GM21786 (cell line): Measurements from ENCODE around the gene SCP2.
A peak's percentile ranks its signal among the peaks of the same experiment; 100 is the strongest.
"Not testable (repeated sequence)": the region's sequence is repeated elsewhere in the genome, so short reads cannot be mapped to it uniquely, and the experiment has no call there.

Source experiments
- ATAC-seq: cut with Tn5 transposase; IDR thresholded peaks from one replicate; pipeline ENCODE4 v1.9.1; 2021; ENCODE audit not compliant: unreplicated experiment

The SCP2 gene

GRCh38 chr1:52967666-52968065, 40.6 kb downstream of the SCP2 start:
- ATAC-seq: no peak

DNA sequence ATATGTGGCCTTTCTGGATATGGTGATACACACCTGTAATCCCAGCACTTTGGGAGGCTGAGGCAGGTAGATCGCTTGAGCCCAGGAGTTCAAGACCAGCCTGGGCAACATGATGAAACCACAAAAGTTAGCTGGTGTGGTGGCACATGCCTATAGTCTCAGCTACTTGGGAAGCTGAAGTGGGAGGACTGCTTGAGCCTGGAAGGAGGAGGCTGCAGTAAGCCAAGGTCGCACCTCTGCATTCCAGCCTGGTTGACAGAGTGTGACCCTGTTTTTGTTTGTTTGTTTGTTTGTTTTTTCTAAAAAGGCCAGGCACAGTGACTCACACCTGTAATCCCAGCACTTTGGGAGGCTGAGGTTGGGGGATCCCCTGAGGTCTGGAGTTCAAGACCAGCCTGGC, 42.2 kb downstream of the SCP2 start:
- ATAC-seq: not testable (repeated sequence)

DNA sequence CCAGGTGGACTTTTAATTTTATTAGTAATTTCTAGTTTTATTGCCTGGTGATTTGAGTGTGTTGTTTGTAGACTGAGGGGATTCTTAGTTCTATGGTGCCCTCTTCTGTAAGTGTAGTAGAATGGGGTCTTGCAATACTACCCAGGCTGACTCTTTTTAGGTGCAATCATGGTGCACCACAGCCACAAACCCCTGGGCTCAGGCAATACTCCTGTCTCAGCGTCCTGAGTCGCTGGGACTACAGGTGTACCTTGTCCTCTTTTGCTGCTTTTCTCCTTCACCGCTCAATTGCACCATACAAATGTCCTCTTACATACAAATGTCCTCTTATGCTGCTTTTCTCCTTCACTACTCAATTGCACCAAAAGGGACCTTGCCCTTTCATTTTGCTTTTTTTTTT, 43.1 kb downstream of the SCP2 start:
- ATAC-seq: no peak

DNA sequence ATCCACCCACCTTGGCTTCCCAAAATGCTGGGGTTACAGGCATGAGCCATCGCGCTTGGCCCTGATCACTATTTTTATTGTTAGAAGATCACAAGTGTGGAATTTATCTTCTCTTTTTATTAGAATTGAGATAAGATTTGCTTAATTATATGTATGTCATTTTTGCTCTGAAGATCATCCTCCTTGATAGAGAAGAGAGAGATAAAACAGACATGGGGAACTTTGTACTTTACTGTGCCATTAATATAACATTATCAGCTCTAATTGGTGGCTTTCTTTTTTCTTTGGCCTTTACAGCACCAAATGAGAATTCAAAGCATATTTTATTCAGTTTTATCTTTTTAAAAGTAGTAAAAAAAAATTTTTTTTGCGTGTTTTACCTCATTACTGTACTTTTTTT, 46.8 kb downstream of the SCP2 start:
- no peak for ATAC-seq

GRCh38 chr1:52976183-52977035, 49.3 kb downstream of the SCP2 start:
- ATAC-seq: no peak

DNA sequence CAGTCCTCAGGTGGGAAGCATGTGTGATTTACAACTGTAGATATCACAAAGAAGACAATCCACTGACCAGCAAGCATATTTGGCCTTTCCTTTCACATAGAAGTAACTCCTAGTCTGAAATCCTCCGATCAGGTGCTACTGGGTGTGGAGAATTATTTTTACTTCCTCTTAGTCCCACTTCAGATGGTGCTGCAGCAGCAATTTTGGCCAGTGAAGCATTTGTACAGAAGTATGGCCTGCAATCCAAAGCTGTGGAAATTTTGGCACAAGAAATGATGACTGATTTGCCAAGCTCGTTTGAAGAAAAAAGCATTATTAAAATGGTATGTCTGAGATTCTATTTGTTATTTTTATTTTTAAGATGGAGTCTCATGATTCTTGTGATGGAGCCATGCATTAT, 51.0 kb downstream of the SCP2 start:
- ATAC-seq: no peak

DNA sequence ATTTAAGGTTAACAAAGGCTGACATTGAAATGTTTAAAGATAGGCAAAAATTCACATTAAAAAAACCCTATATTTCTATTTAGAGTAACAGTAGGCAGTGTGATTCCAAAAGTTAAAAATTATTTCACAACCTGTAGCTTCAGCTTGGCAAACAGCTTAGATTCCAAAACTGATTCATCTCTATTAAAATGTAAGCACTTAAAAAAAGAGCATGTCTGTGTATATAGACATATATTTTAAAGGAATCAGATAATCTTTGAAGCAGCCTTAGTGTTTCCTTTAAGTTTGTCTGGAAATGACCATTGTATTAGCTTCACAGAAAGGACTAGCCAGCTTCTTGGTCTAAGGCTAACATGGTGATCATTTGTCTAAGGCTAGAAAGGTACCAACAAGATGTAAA, 65.7 kb downstream of the SCP2 start:
- ATAC-seq: not testable (repeated sequence)

DNA sequence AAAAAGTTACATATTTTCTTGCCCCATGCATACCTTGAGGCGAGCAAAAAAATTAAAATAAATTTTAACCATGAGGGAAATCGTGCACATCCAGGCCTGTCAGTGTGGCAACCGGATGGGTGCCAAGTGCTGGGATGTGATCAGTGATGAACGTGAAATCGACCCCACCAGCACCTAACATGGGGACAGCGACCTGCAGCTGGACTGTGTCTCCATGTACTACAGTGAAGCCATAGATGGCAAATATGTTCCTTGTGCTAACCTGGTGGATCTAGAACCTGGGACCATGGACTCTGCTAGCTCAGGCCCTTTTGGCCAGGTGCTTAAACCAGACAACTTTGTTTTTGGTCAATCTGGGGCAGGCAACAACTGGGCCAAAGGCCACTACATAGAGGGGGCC, 67.6 kb downstream of the SCP2 start:
- ATAC-seq: no peak

DNA sequence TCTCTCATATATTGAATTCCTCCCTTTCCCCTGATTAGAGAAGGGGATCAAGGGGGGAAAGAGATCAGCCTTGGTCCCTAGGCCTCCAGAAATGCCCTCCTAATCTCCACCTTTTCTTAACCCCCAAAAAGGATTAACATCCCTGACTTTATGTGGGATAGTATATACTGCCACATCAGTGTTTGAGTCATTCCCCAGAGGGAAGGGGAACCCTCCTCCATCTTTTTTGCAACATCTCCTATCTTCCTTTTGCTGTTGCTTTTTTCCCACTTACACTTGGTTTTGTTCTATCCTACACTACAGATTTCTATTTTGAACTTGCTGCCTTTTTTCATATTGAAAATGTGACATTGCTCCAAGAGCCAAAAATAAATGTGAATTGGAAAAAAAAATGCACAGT, 69.6 kb downstream of the SCP2 start:
- no peak for ATAC-seq

GRCh38 chr1:53001128-53001527, 74.1 kb downstream of the SCP2 start:
- ATAC-seq: no peak

DNA sequence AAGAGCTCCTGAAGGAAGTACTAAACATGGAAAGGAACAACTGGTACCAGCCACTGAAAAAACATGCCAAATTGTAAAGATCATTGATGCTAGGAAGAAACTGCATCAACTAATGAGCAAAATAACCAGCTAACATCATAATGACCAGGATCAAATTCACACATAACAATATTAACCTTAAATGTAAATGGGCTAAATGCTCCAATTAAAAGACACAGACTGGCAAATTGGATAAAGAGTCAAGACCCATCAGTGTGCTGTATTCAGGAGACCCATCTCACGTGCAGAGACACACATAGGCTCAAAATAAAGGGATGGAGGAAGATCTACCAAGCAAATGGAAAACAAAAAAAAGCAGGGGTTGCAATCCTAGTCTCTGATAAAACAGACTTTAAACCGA, 79.5 kb downstream of the SCP2 start:
- not testable (repeated sequence) for ATAC-seq

GRCh38 chr1:53010247-53010646, 83.2 kb downstream of the SCP2 start:
- ATAC-seq: not testable (repeated sequence)

DNA sequence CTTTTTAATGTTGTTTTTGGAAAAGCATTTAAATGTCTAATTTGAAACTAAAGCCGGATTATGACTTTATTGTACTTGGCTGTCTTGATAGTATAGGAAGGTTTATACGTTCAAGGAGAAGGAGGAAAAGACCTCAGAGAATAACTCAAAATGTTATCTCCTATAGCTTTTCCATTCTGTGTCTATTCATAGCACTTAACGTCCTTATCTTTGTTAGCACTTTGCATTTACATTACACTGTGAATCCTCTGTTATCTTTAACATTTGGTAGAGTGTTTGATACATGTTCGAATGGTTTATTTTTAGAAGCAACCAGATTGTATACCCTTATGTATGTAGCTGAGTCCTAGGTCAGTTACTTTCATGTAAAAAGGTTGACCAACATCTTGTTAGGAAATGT, 84.1 kb downstream of the SCP2 start:
- no peak for ATAC-seq

GRCh38 chr1:53014791-53015507, 87.9 kb downstream of the SCP2 start:
- peak; percentile 90 for ATAC-seq

- no peak for ATAC-seq
These were observed 88.4 kb downstream of the SCP2 start for GRCh38 chr1:53015508-53015860.

DNA sequence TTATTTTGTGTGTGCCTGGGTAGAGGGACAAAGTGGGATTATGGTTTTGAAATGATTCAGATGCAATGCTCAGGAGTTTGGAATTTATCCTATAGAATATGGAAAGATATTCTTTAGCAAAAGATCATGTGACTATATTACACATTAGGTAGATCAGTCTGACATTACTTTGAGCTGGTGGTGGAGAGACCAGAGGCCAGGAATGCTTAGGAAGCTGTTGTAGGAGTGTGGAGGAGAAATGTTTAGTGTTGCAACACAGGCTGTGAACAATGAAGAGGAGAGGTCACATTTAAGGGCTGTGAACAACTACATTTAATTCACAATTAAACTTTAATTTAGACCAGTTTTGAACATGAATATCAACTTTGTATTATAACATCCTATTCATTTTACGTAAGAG, 89.6 kb downstream of the SCP2 start:
- no peak for ATAC-seq

DNA sequence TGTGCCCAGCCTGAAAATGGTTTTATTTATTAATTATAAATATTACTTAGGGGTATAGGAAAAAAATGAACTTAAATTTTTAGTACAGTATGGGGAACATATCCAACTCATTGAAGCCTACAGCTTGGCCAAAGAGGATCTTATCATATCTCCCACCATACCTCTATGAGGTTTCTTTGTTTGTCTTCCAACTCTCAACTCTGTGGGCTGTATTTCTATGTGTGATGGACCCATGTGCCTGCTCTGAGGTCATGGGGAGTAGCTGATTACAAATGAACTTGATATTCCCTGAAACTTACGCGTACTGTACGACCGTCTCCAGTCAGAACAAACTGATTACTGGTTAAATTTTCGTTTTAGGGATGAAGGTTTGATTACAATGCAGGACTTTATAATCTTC, 93.5 kb downstream of the SCP2 start:
- ATAC-seq: no peak

DNA sequence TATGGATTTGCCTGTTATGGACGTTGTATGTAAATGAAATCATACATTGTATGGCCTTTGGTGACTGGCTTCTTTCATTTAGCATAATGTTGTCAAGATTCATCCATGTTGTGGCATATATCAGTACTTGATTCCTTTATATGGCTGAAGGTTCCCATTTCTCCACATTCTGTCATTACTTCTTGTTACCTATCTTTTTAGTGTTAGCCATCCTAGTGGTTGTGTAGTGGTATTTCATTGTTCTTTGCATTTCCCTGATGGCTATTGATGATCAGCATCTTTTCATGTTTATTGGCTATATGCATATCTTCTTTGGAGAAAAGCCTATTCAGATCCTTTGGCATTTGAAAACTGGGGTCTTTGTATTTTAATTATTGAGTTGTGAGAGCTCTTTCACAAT, 95.1 kb downstream of the SCP2 start:
- ATAC-seq: no peak

DNA sequence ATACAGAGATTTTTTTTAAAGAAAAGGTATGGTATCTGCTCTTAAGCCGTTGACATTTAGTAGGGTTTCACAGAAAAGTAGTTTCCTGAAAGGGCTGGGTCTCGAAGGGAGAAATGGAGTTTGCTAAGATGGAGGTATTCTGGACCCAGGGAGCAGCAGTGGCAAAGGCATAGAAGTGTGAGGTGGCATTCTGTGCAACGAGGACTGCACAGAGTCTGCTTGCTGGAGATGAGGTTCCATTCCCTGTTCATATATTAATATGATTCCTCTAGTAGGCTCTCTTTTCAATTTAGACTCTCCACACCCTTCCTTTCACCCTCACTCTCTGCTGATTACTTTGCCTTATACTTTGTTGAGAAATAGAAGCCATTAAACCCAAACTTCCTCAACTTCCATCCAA, 96.5 kb downstream of the SCP2 start:
- no peak for ATAC-seq

DNA sequence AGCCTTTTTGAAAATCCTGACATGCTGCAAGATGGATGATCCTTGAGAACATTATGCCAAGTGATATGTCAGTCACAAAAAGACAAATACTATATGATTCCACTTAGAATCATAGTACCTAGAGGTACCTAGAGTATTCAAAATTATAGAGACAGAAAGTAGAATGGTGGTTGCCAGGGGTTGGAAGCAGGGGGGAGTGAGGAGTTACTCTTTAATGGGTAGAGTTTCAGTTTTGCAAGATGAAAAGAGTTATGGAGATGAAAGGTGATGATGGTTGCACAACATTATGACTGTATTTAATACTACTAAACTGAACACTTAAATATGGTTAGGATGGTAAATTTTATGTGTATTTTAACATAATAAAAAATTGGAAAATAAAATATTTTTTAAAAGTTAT, 97.0 kb downstream of the SCP2 start:
- ATAC-seq: no peak

DNA sequence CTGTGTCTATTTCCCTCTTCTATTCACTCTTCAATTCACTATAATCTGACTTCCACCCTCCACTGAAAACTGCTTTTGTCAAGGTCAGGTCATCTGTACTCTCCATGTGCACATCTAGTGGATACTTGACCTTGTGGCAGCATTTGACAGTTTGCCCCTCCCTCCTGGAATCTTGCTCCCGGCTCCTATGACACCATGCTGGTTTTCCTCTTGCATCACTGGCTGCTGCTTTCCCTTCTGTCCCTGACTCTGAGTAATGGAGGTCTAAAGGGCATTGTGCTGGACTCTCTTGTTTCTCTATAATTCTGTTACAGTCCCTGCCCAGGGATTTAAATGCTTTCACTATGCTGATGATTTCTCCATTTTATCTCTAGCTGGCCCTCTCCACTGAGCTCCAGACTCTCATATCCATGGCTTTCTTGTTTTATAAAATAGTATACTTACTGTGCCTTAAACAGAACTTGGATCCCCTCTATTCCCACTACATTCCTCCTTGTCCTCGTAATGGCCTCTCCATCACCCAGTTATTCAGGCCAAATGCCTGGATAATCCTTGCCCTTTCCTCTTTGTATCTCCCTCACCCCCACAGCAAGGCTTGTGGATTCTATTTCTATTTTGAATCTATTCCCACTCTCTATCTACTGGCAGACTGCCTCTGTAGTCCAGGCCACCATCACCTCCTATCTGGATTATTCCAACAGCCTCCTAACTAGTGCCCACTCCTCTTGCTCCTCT, 98.1 kb downstream of the SCP2 start:
- ATAC-seq: no peak

DNA sequence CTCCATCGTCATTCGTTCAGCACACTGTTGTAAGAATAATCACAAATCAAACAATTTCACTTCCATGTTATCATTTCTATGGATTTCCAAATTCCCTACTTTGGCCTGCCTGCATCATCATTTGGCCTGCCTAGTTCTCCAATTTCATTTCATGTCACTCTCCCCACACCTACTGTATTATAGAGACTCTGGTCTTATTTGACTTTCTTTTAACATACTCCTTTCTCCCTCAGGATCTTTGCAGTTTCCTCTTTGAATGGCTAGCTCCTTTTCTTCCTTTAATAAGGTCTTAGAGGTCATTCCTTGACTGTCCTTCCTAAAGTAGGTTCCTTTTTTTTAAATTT, 98.7 kb downstream of the SCP2 start:
- no peak for ATAC-seq
